Measurements from ENCODE around the gene KRTAP22-1. TPM values are rescaled to one million over a fixed set of nuclear protein-coding genes. Genes with fewer than 3 reads are reported as not detected.

The KRTAP22-1 gene
- total RNA-seq, 1 experiment from 2014 or later: not detected

GRCh38 chr21:30638686-30639085, 37.8 kb downstream of the KRTAP22-1 start:
- POLR2A ChIA-PET: no interaction called here
- in situ Hi-C loops (cut with HindIII; ENCODE audit: low pct_unique_long_range_greater_than_20kb, low sequenced_read_pairs): no loop called here
- no TSS peak for BruUV-seq (replicated peaks)

GRCh38 chr21:30642564-30642963, 41.7 kb downstream of the KRTAP22-1 start, which contains the start of gene KRTAP20-3:
KRTAP20-3 (plus strand) TSS chr21:30642864.
- DNase-seq (ENCODE audit: low read depth, low spot score) (no peak), ATAC-seq (no peak)
- no peaks in the 10 kb centered on the region for H3K4me1 ChIP-seq (ENCODE audit: control insufficient read depth, insufficient read depth, low read length)
- in situ Hi-C loops (cut with HindIII; ENCODE audit: low pct_unique_long_range_greater_than_20kb, low sequenced_read_pairs): no loop called here
- no peaks in the 10 kb centered on the region for H3K9me3 ChIP-seq (ENCODE audit: control insufficient read depth, insufficient read depth, low read depth, low read length)
- H3K27me3 ChIP-seq (ENCODE audit: control insufficient read depth, insufficient read depth, low read length): no peaks in the 10 kb centered on the region
- CTCF ChIA-PET: no interaction called here
- intact Hi-C loops (cut with micrococcal nuclease; ENCODE audit: unreplicated experiment): no loop called here
- BruUV-seq (replicated peaks): no TSS peak
- no peaks in the 10 kb centered on the region for H3K36me3 ChIP-seq (ENCODE audit: control insufficient read depth, insufficient read depth, low read length)
- no peak within 1 kb of the TSS for H3K4me3 ChIP-seq (ENCODE audit: low read depth in 2 of 2, low read length in 2 of 2)
- POLR2A ChIA-PET: no interaction called here
- TF ChIP-seq POLR2AphosphoS5 (IDR thresholded peaks at IDR 0.05; ENCODE audit: low read depth, low read length): no peak
- TF ChIP-seq TCF7L2 (IDR thresholded peaks at IDR 0.05; ENCODE audit: low read depth, low read length): no peak
- TF ChIP-seq SIN3A (IDR thresholded peaks at IDR 0.05; ENCODE audit: borderline replicate concordance, insufficient read depth, low read depth, low read length): no peak
- no peak for TF ChIP-seq CTCF (IDR thresholded peaks at IDR 0.05)
- TF ChIP-seq REST (IDR thresholded peaks at IDR 0.05; ENCODE audit: insufficient read depth in 1 of 2, low read depth in 2 of 2, low read length in 1 of 2): no peak
- no peak within 1 kb of the TSS for H3K27ac ChIP-seq (ENCODE audit: low read length)

More at GRCh38 chr21:30638686-30639085, 37.8 kb downstream of the KRTAP22-1 start:
- ATAC-seq (no peak), DNase-seq (ENCODE audit: low read depth, low spot score) (no peak)
- Histone ChIP-seq H3K27ac (ENCODE audit: low read length) (no peak overlapping the region), H3K36me3 (ENCODE audit: control insufficient read depth, insufficient read depth, low read length) (no peaks in the 10 kb centered on the region), H3K9me3 (ENCODE audit: control insufficient read depth, insufficient read depth, low read depth, low read length) (no peaks in the 10 kb centered on the region), H3K4me3 (ENCODE audit: low read depth in 2 of 2, low read length in 2 of 2) (no peak overlapping the region), H3K27me3 (ENCODE audit: control insufficient read depth, insufficient read depth, low read length) (no peaks in the 10 kb centered on the region), H3K4me1 (ENCODE audit: control insufficient read depth, insufficient read depth, low read length) (no peaks in the 10 kb centered on the region)
- CTCF ChIA-PET: no interaction called here
- intact Hi-C loops (cut with micrococcal nuclease; ENCODE audit: unreplicated experiment): no loop called here
- TF ChIP-seq CTCF (IDR thresholded peaks at IDR 0.05) (no peak), POLR2AphosphoS5 (IDR thresholded peaks at IDR 0.05; ENCODE audit: low read depth, low read length) (no peak), REST (IDR thresholded peaks at IDR 0.05; ENCODE audit: insufficient read depth in 1 of 2, low read depth in 2 of 2, low read length in 1 of 2) (no peak), TCF7L2 (IDR thresholded peaks at IDR 0.05; ENCODE audit: low read depth, low read length) (no peak), SIN3A (IDR thresholded peaks at IDR 0.05; ENCODE audit: borderline replicate concordance, insufficient read depth, low read depth, low read length) (no peak)

Data from Panc1 (cell line).